ENCODE measurements around the gene ELK4. TPM values are rescaled to one million over a fixed set of nuclear protein-coding genes. Genes with fewer than 3 reads are reported as not detected.

The ELK4 gene, protein sequence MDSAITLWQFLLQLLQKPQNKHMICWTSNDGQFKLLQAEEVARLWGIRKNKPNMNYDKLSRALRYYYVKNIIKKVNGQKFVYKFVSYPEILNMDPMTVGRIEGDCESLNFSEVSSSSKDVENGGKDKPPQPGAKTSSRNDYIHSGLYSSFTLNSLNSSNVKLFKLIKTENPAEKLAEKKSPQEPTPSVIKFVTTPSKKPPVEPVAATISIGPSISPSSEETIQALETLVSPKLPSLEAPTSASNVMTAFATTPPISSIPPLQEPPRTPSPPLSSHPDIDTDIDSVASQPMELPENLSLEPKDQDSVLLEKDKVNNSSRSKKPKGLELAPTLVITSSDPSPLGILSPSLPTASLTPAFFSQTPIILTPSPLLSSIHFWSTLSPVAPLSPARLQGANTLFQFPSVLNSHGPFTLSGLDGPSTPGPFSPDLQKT
- 9.6 TPM for polyA plus RNA-seq (2013, experiment 1 of 2; ENCODE audit: insufficient read length)
- 11.4 TPM for polyA plus RNA-seq (2013, experiment 2 of 2; ENCODE audit: insufficient read length)

GRCh38 chr1:205631768-205632668 lies at the start of gene ELK4:
TSS of gene ELK4 (minus strand) at chr1:205632011. CDS start at chr1:205623882, 8,129 bp downstream.
- peak; percentile 98 for DNase-seq

DNA sequence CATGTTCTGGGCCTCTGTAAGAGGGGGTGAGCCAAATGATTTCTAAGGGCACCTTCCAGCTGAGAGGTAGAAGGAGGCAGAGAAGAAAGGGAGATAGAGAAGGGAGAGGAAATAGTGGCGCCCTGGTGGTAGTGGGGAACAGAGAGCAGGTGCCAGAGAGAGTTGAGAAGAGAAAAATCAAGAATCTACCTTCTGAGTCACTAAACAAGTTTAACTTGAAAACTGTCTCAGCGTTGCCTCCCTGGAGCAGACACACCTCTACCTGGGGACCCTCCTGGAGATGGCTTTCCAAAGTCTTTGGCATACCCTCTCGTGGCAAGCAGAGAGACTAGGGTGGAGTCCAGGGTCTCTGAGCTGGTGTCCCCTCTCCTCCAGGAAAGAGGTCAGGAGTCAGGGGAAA lies 49.6 kb upstream of the ELK4 start:
- no peak for DNase-seq

- no peak for DNase-seq
Observed at GRCh38 chr1:205680073-205680851, 48.5 kb upstream of the ELK4 start, which contains the start of gene SLC45A3. TSS of gene SLC45A3 (minus strand) at chr1:205680509. CDS start at chr1:205664656, 15,853 bp downstream.

DNA sequence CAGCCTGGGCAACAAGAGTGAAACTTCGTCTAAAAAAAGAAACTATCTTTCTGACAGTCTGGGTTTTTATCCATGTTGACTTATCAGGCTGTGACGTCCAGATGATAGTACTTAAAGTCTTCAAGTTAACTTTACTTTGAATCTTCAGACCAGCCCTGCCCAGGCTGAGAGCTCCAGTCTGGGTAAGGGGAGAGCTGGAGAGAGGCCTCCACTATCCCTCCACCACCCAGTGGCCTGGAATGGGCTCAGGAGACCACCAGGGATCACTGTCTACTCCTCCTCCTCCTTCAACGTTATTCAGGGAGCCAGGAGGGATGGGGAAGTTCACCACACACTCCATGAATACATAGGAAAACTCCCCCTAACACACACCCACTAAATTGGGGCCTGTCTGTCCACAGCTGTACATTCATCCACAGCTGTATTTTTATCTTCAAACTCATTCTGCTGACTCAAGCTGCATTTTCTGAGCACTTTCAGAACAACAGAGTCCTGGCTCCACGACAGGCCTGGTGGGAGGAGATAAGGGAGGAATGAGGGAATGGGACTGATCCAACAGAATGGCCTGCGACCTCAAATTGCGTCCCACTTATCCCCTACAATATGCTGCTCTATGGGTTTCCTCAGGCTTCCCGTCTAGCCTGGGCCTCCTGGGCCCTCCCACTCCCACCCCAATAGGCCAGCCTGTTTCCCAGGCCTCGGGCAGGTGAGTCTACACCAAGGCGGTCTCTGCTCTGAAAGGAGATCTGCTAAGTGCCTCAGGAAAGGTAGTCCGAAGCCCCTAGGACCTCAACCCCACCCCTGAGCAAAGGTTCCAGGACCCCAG lies 46.7 kb upstream of the ELK4 start:
- no peak for DNase-seq

DNA sequence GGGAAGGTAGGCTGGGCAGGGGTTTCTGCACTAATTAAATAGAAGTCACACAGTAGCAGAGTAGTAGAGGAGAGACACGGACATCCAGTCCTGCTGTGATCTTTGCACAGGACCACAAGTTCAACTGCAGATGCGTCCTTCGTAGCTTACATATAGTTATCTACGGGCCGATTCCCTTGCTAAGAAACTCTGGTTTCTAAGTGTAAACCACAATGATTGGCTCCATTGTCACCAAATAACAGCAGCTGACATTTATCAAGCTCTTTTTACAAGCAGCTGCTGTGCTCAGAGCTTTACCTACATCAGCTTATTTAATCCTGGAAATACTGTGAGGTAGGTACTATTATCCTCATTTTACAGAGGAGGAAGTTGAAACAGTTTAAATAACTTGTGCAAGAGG lies 45.4 kb upstream of the ELK4 start:
- no peak for DNase-seq

- no peak for DNase-seq
Observed at GRCh38 chr1:205676597-205676996, 44.8 kb upstream of the ELK4 start.

- no peak for DNase-seq
Observed at GRCh38 chr1:205676002-205676401, 44.2 kb upstream of the ELK4 start.

- DNase-seq = no peak
Observed at GRCh38 chr1:205675247-205675646, 43.4 kb upstream of the ELK4 start.

- DNase-seq = no peak
Observed at GRCh38 chr1:205672970-205673369, 41.2 kb upstream of the ELK4 start.

DNA sequence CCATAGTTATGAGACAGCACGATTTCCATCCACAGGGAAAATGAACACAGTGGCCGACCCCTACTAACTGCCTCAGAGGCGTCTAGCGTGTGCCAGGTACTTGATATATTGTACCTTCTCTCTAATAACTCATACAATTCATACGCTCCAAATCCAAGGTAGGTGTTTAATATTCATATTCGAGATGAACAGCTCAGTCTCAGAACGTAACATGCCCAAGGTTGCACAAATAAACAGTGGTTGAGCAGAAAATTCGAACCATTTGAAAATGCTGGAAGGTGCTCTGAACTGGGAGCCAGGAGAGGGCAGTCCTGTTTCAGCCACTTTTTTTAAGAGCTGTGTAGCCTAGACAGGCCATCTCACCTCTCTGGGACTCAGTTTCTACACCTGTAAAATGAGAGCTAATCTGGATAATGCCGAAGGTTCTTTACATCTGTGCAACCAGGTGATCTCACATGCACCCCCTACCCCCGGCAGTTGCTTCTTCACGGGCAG lies 40.6 kb upstream of the ELK4 start:
- DNase-seq = no peak

DNA sequence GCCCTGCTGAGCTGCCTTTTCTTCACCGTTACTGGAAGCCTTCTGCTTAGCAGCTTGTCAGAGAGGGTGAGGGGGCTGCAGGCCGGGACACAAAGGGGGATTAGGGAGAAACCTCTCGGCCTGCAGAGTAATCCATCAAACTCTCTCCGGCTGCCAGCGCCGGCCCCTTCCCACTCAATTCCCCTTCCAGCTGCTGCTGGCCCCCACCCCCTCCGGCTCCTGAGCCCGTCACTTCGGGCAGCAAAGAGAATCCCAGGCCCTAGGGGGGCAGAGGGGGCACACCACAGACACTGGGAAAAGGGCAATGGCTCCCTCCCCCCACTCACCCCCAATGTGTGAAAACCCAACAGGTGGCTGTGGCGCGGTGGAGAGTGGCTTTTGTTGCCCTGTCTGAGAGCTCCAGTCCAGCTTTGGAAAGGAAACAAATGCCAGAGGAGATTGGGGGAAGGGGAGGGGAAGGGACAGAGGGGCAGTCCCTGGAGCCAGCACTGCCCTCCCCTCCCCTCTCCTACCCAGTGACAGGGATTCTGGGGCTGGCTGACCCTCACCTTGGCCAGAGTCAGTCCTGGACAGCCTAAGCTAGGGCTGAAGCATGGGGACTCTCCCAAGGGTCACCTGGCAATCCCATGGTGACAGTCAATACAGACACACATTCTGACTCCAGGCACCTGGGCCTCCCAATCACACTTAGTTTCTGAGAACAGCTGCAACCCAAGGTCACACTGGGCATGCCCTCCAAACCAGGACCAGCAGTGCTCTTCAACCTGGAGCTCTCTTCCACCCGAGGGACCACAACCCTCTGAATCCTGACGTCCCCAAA lies 39.0 kb upstream of the ELK4 start:
- no peak for DNase-seq

DNA sequence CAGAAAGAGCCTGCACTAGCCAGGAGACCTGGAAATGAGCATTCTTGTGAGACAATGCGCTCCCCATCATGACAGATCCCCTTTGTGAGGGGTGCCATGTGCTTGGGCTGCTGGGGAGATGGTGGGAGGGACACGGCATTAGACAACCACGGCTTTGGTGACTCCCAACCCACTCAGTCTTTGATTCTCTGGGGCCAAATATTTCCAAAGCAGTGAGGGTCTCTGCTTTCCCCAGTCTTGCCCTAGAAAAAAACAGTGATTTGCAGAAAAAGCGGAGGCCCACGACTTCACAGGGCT lies 38.3 kb upstream of the ELK4 start:
- no peak for DNase-seq

DNA sequence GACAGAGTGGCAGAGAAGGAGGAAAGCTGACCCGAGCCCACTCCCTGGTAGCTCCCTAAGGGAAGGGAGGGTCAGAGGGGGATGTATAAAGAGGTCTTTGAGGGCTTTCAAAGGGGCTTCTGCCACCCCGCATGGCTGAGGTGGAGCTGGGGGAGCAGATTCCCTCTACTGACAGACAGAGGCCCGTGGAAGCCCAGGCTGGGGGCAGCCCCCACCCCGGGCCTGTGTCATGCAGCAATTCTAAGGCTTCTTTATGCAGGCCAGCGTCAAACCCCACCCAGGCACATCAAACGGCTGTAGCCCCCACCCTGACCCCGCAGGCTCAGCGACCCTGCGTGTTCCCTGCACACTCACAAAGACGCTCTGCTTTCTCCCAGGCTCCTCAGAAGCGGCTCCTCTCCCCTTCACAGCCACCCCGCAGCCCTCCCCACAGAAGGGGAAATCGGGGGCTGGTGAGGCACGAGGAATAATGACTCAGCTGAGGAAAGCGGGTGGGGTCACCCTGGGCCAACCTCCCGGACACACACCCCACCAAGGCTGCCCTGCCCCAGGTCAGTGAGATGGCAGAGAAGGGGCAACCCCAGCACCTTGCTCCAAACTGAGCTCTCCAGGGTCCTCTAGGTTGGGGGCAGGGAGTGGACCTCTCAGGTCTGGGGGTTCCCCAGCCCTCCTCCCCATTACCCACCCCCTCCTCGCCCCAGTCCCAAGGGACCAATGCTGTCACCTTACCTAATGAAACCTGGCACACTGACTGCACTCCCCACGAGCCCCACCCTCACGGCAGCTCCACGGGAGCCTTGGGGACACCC lies 37.7 kb upstream of the ELK4 start:
- peak; percentile 12 for DNase-seq

GRCh38 chr1:205668951-205669340 lies 37.1 kb upstream of the ELK4 start:
- DNase-seq = no peak

DNA sequence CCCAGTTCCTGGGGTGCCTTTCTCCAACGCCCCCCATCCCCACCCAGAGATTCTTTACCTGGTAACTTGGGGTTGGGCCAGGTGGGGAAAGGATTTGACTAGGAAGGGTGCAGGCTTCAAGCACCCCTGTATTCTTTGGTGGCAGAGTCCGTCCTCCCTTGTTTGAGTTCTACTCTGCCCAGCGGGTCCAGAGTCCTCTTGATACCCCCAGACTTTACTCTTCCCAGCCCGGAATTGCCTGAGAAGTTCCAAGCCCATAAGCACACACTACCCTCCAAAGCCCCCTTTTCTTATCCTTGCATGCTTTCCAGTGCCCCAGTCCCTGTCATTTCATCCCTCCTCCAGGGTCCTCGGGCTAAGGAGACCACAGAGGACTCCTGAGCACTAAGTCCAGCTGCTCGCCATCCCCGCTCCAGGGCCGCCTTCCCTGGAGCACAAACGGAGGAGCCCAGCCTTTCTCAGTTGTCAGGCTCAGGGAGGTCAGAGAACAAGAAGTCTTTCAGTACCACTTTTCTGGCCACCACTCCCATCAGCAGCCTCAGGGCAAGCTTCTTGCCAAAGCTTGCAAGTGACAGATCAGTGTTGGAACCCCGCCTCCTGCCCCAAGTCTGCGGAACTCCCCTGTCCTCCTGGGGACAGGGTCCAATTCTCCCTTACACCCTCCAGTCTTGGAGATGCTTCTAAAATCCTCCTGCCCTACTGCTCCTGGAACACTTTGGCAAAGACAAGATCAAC lies 36.3 kb upstream of the ELK4 start:
- DNase-seq = no peak

GRCh38 chr1:205666372-205667166 lies 34.8 kb upstream of the ELK4 start:
- no peak for DNase-seq

GRCh38 chr1:205665201-205666045 lies 33.6 kb upstream of the ELK4 start:
- no peak for DNase-seq

All from fibroblast of skin of back (primary cell).